Natural killer cell (primary cell): ENCODE results near the gene ADAP2. TPM values are rescaled to one million over a fixed set of nuclear protein-coding genes. Genes with fewer than 3 reads are reported as not detected.

Experiments
- ATAC-seq, 3 donors: fragments of 150-1000 bp in 2 of 3; fragments of 200-7000 bp in 1 of 3; cut with Tn5 transposase; 1 replicate in 1 of 3; 2 replicates in 2 of 3; pipeline ENCODE4 v1.10.0; 2021; ENCODE audit warnings: mild to moderate bottlenecking in 2 of 3, moderate library complexity in 2 of 3
- DNase-seq, 2 donors: peaks; one replicate each; pipeline versions ENCODE4 v3.0.0 to v3.0.0-alpha.2; 2013 to 2021; ENCODE audit warnings: mixed read lengths in 1 of 2
- H3K27ac ChIP-seq: one replicate; pipeline ENCODE4 v1.5.1; 2013; ENCODE audit warnings: mild to moderate bottlenecking, low read length
- H3K27me3 ChIP-seq: one replicate; pipeline ENCODE4 v1.6.1; 2013; ENCODE audit warnings: low read length; ENCODE audit not compliant: control insufficient read depth, insufficient read depth
- H3K36me3 ChIP-seq: one replicate; pipeline ENCODE4 v1.6.1; 2013; ENCODE audit warnings: low read length; ENCODE audit not compliant: control insufficient read depth, insufficient read depth
- H3K4me1 ChIP-seq: one replicate; pipeline ENCODE4 v1.6.1; 2013; ENCODE audit warnings: low read length; ENCODE audit not compliant: control insufficient read depth, insufficient read depth
- H3K4me3 ChIP-seq: one replicate; pipeline ENCODE4 v1.5.1; 2013; ENCODE audit warnings: low read length
- H3K9me3 ChIP-seq: one replicate; pipeline ENCODE4 v1.6.1; 2013; ENCODE audit warnings: low read length; ENCODE audit not compliant: control insufficient read depth, insufficient read depth
- H3K27ac Mint-ChIP-seq, 2 donors: one replicate each; pipeline ENCODE4 v1.8.0; 2022; ENCODE audit warnings: mild to moderate bottlenecking in 2 of 2, mixed read lengths in 2 of 2, moderate library complexity in 1 of 2
- H3K27me3 Mint-ChIP-seq, 2 donors: one replicate each; pipeline ENCODE4 v1.8.0; 2022; ENCODE audit warnings: low read depth in 2 of 2, mixed read lengths in 2 of 2
- H3K36me3 Mint-ChIP-seq: one replicate; pipeline ENCODE4 v1.8.0; 2022; ENCODE audit warnings: mixed read lengths
- H3K4me1 Mint-ChIP-seq, 2 donors: one replicate each; pipeline ENCODE4 v1.8.0; 2022; ENCODE audit warnings: mixed read lengths in 2 of 2
- H3K4me3 Mint-ChIP-seq: one replicate; pipeline ENCODE4 v1.8.0; 2022; ENCODE audit warnings: mild to moderate bottlenecking, moderate library complexity, mixed read lengths
- H3K9me3 Mint-ChIP-seq, 2 donors: one replicate each; pipeline ENCODE4 v1.8.0; 2022; ENCODE audit warnings: mixed read lengths in 2 of 2
- CTCF ChIP-seq: fragments of 200-600 bp; IDR thresholded peaks from one replicate; pipeline ENCODE4 v1.8.0; 2022; ENCODE audit warnings: antibody characterized with exemption
- WGBS: methylation state at CpG from one replicate; pipeline ENCODE4 v1.1.7; 2013; ENCODE audit warnings: missing lambda C conversion rate; ENCODE audit not compliant: insufficient coverage; 5-methylcytosine and 5-hydroxymethylcytosine counted together
- intact Hi-C: fragments of 100-400 bp; cut with micrococcal nuclease; formaldehyde crosslinking; loops from one replicate; pipeline ENCODE4 v1.14.2; 2022
- total RNA-seq, 4 donors: library from RNA; stranded (reverse); fragments of 120-200 nt in 1 of 4; gene quantifications; one replicate each; pipeline versions ENCODE4 v1.2.3 to v1.2.4, GENCODE V29; 2013 to 2022

ADAP2 gene
- total RNA-seq, 3 donors from 2014 or later (not counting 1 experiment from before 2014, with no cell fraction given) = 2.6 to 6.6 (median 2.9) TPM

GRCh38 chr17:30992551-30992950 lies 70.8 kb downstream of the ADAP2 start:
- no peak for DNase-seq
- peaks cover 13% of the 10 kb centered on the region for H3K36me3 ChIP-seq
- H3K27me3 ChIP-seq = no peaks in the 10 kb centered on the region
- TF ChIP-seq CTCF = no peak
- Mint-ChIP-seq H3K27ac (no peak overlapping the region), H3K9me3 (no peaks in the 10 kb centered on the region), H3K27me3 (no peaks in the 10 kb centered on the region), H3K4me1 (no peaks in the 10 kb centered on the region), H3K4me3 (no peak overlapping the region), H3K36me3 (peaks cover 3% of the 10 kb centered on the region)
- no peak overlapping the region for H3K4me3 ChIP-seq
- no peak for ATAC-seq
- no peak overlapping the region for H3K27ac ChIP-seq
- no peaks in the 10 kb centered on the region for H3K9me3 ChIP-seq
- WGBS = 100% methylated on average over 2 of the region's 3 CpGs
- no peaks in the 10 kb centered on the region for H3K4me1 ChIP-seq
- intact Hi-C loops = no loop called here

GRCh38 chr17:30995347-30995746 lies 73.6 kb downstream of the ADAP2 start:
- Histone ChIP-seq H3K36me3 (peaks cover 29% of the 10 kb centered on the region), H3K27me3 (no peaks in the 10 kb centered on the region), H3K4me1 (no peaks in the 10 kb centered on the region), H3K4me3 (no peak overlapping the region), H3K27ac (no peak overlapping the region), H3K9me3 (no peaks in the 10 kb centered on the region)
- no peaks in the 10 kb centered on the region for H3K9me3 Mint-ChIP-seq
- TF ChIP-seq CTCF = no peak
- no peaks in the 10 kb centered on the region for H3K4me1 Mint-ChIP-seq
- H3K27me3 Mint-ChIP-seq = no peaks in the 10 kb centered on the region
- DNase-seq (no peak), ATAC-seq (no peak)
- no peak overlapping the region for H3K4me3 Mint-ChIP-seq
- WGBS = 100% methylated on average over 2 of the region's 3 CpGs
- intact Hi-C loops = no loop called here
- peaks cover 13% of the 10 kb centered on the region for H3K36me3 Mint-ChIP-seq
- no peak overlapping the region for H3K27ac Mint-ChIP-seq

GRCh38 chr17:30996486-30996885 lies 74.7 kb downstream of the ADAP2 start:
- no peaks in the 10 kb centered on the region for H3K27me3 Mint-ChIP-seq
- Histone ChIP-seq H3K4me1 (no peaks in the 10 kb centered on the region), H3K36me3 (peaks cover 29% of the 10 kb centered on the region), H3K4me3 (no peak overlapping the region), H3K9me3 (no peaks in the 10 kb centered on the region), H3K27ac (no peak overlapping the region), H3K27me3 (no peaks in the 10 kb centered on the region)
- H3K36me3 Mint-ChIP-seq = peaks cover 13% of the 10 kb centered on the region
- no peak overlapping the region for H3K27ac Mint-ChIP-seq
- H3K9me3 Mint-ChIP-seq = no peaks in the 10 kb centered on the region
- no peak overlapping the region for H3K4me3 Mint-ChIP-seq
- no peak for DNase-seq
- intact Hi-C loops = no loop called here
- H3K4me1 Mint-ChIP-seq = no peaks in the 10 kb centered on the region
- no peak for TF ChIP-seq CTCF
- no peak for ATAC-seq
- WGBS = 94% methylated on average over 2 of the region's 3 CpGs

GRCh38 chr17:30997270-30997669 lies 75.5 kb downstream of the ADAP2 start:
- no peaks in the 10 kb centered on the region for H3K27me3 Mint-ChIP-seq

More at GRCh38 chr17:30997270-30997669, 75.5 kb downstream of the ADAP2 start:
- no peak overlapping the region for H3K4me3 ChIP-seq
- Mint-ChIP-seq H3K27ac (no peak overlapping the region), H3K36me3 (peaks cover 13% of the 10 kb centered on the region), H3K9me3 (no peaks in the 10 kb centered on the region), H3K4me1 (no peaks in the 10 kb centered on the region), H3K4me3 (no peak overlapping the region)
- H3K27me3 ChIP-seq = no peaks in the 10 kb centered on the region
- TF ChIP-seq CTCF = no peak
- H3K9me3 ChIP-seq = no peaks in the 10 kb centered on the region
- no peak overlapping the region for H3K27ac ChIP-seq
- ATAC-seq (no peak), DNase-seq (no peak)
- H3K36me3 ChIP-seq = peaks cover 32% of the 10 kb centered on the region
- 96% methylated on average over 6 of the region's 6 CpGs for WGBS
- intact Hi-C loops = no loop called here
- no peaks in the 10 kb centered on the region for H3K4me1 ChIP-seq
